Head of caudate nucleus (tissue), 42 donors: ENCODE measurements around the gene PLAC1.

Source experiments
- DNase-seq, 42 donors: peaks; one replicate each; pipeline versions ENCODE4 v3.0.0 to v3.0.0-alpha.2; 2020 to 2021; ENCODE audit warnings: mixed read lengths in 7 of 42
- intact Hi-C: fragments of 100-400 bp; cut with DNase I; formaldehyde crosslinking; loops from one replicate; pipeline ENCODE4 v1.15.0; 2022

PLAC1 gene

GRCh38 chrX:134633832-134634231, 24.4 kb downstream of the PLAC1 start:
- intact Hi-C loops: no loop called here
- no peak for DNase-seq

GRCh38 chrX:134633394-134633793, 24.9 kb downstream of the PLAC1 start:
- intact Hi-C loops: no loop called here
- DNase-seq: no peak

- intact Hi-C loops: no loop called here
- DNase-seq: no peak
These were observed 25.9 kb downstream of the PLAC1 start for GRCh38 chrX:134632355-134632754.

GRCh38 chrX:134631426-134632346, 26.6 kb downstream of the PLAC1 start:
- intact Hi-C loops: no loop called here
- no peak for DNase-seq

GRCh38 chrX:134628663-134629062, 29.6 kb downstream of the PLAC1 start:
- no peak for DNase-seq
- intact Hi-C loops: no loop called here

- DNase-seq: no peak
- intact Hi-C loops: no loop called here
These were observed 31.8 kb downstream of the PLAC1 start for GRCh38 chrX:134626434-134626833.

GRCh38 chrX:134625315-134625718, 33.0 kb downstream of the PLAC1 start:
- DNase-seq: peak in 2 of 42 donors; percentile 1 to 36
- intact Hi-C loops: no loop called here

- intact Hi-C loops: no loop called here
- DNase-seq: no peak
These were observed 34.2 kb downstream of the PLAC1 start for GRCh38 chrX:134624046-134624430.

- intact Hi-C loops: no loop called here
- no peak for DNase-seq
These were observed 34.8 kb downstream of the PLAC1 start for GRCh38 chrX:134623293-134624045.

GRCh38 chrX:134622813-134623185, 35.5 kb downstream of the PLAC1 start:
- no peak for DNase-seq
- intact Hi-C loops: no loop called here

GRCh38 chrX:134622056-134622812, 36.0 kb downstream of the PLAC1 start:
- intact Hi-C loops: no loop called here
- peak in 1 of 42 donors; percentile 32 for DNase-seq

- no peak for DNase-seq
- intact Hi-C loops: no loop called here
These were observed 38.4 kb downstream of the PLAC1 start for GRCh38 chrX:134619838-134620237.

GRCh38 chrX:134613396-134613795, 44.9 kb downstream of the PLAC1 start:
- intact Hi-C loops: no loop called here
- DNase-seq: no peak

- DNase-seq: no peak
- intact Hi-C loops: no loop called here
These were observed 50.1 kb downstream of the PLAC1 start for GRCh38 chrX:134608153-134608552.

GRCh38 chrX:134607523-134607922, 50.7 kb downstream of the PLAC1 start:
- intact Hi-C loops: no loop called here
- DNase-seq: no peak

GRCh38 chrX:134604701-134605311, 53.5 kb downstream of the PLAC1 start:
- intact Hi-C loops: no loop called here
- DNase-seq: no peak

GRCh38 chrX:134603806-134604700, 54.2 kb downstream of the PLAC1 start:
- DNase-seq: no peak
- intact Hi-C loops: no loop called here

GRCh38 chrX:134602410-134602809, 55.9 kb downstream of the PLAC1 start:
- DNase-seq: no peak
- intact Hi-C loops: no loop called here
